CD4-positive, alpha-beta memory T cell (primary cell): ENCODE results near the gene PTPN1. TPM values are rescaled to one million over a fixed set of nuclear protein-coding genes. Genes with fewer than 3 reads are reported as not detected.

Experiments
- CTCF ChIA-PET: fragments of 350-600 bp; sonication (Branson Sonifier 250); formaldehyde crosslinking; loops from one replicate; lab custom pipeline; 2021; ENCODE audit warnings: inconsistent platforms; ENCODE audit not compliant: partially characterized antibody; lab: Charles Lee
- POLR2A ChIA-PET: fragments of 350-600 bp; sonication (Branson Sonifier 250); formaldehyde crosslinking; loops from one replicate; lab custom pipeline; 2021; ENCODE audit not compliant: partially characterized antibody; lab: Charles Lee
- DNase-seq, 5 donors: peaks; one replicate each; pipeline versions ENCODE4 v3.0.0 to v3.0.0-alpha.2; 2020 to 2022; ENCODE audit warnings: mixed read lengths in 1 of 5
- H3K27ac ChIP-seq: one replicate; pipeline ENCODE4 v1.7.0; 2013; ENCODE audit warnings: low read depth, low read length
- H3K27me3 ChIP-seq: 2 replicates; pipeline ENCODE4 v1.7.0; 2013; ENCODE audit warnings: mild to moderate bottlenecking, low read length, moderate library complexity; ENCODE audit not compliant: insufficient read depth
- H3K36me3 ChIP-seq: 2 replicates; pipeline ENCODE4 v1.7.0; 2013; ENCODE audit warnings: mild to moderate bottlenecking, low read length, moderate library complexity; ENCODE audit not compliant: insufficient read depth
- H3K4me1 ChIP-seq: 2 replicates; pipeline ENCODE4 v1.7.0; 2013; ENCODE audit warnings: mild to moderate bottlenecking, low read length, moderate library complexity; ENCODE audit not compliant: insufficient read depth
- H3K4me3 ChIP-seq, 2 donors: one replicate each; pipeline ENCODE4 v1.7.0; 2013; ENCODE audit warnings: low read length in 2 of 2, mild to moderate bottlenecking in 1 of 2
- H3K9me3 ChIP-seq, 2 donors: one replicate each; pipeline ENCODE4 v1.7.0; 2013; ENCODE audit warnings: low read length in 2 of 2, control low read depth in 1 of 2; ENCODE audit not compliant: control insufficient read depth in 1 of 2
- H3K27ac Mint-ChIP-seq, 7 donors: one replicate each; pipeline ENCODE4 v1.8.0; 2020 to 2021; ENCODE audit warnings: mixed read lengths in 7 of 7, mild to moderate bottlenecking in 6 of 7, inconsistent platforms in 3 of 7, moderate library complexity in 3 of 7
- H3K27me3 Mint-ChIP-seq, 2 donors: one replicate each; pipeline ENCODE4 v1.8.0; 2020 to 2021; ENCODE audit warnings: mixed read lengths in 2 of 2
- H3K36me3 Mint-ChIP-seq, 2 donors: one replicate each; pipeline ENCODE4 v1.8.0; 2020 to 2021; ENCODE audit warnings: mixed read lengths in 2 of 2, inconsistent platforms in 1 of 2, mild to moderate bottlenecking in 1 of 2
- H3K4me1 Mint-ChIP-seq, 4 donors: one replicate each; pipeline ENCODE4 v1.8.0; 2020 to 2021; ENCODE audit warnings: mixed read lengths in 4 of 4, mild to moderate bottlenecking in 1 of 4
- H3K4me3 Mint-ChIP-seq, 8 donors: one replicate each; pipeline ENCODE4 v1.8.0; 2020 to 2021; ENCODE audit warnings: mixed read lengths in 8 of 8, mild to moderate bottlenecking in 7 of 8, moderate library complexity in 6 of 8, inconsistent platforms in 3 of 8
- H3K9me3 Mint-ChIP-seq, 8 donors: one replicate each; pipeline ENCODE4 v1.8.0; 2020 to 2021; ENCODE audit warnings: mixed read lengths in 8 of 8, mild to moderate bottlenecking in 5 of 8, inconsistent platforms in 3 of 8, moderate library complexity in 1 of 8
- intact Hi-C: fragments of 100-400 bp; cut with micrococcal nuclease; formaldehyde crosslinking; loops from one replicate; pipeline ENCODE4 v1.15.1; 2023
- polyA plus RNA-seq, 2 donors: library from polyadenylated mRNA; unstranded; fragments of 300-500 nt; fragmentation: Illumina TruSeq; gene quantifications; one replicate each; pipeline ENCODE4 v1.2.3, GENCODE V29; 2021
- total RNA-seq, 2 experiments: library from RNA; stranded (reverse); gene quantifications; one replicate each; pipeline ENCODE4 v1.2.3, GENCODE V29; 2021

PTPN1 gene
- total and polyA plus RNA-seq, 4 experiments from 2014 or later, result 21.0 to 61.5 (median 50.3) TPM

- Mint-ChIP-seq H3K4me3 (no peak overlapping the region), H3K9me3 (no peaks in the 10 kb centered on the region), H3K27me3 (no peaks in the 10 kb centered on the region), H3K27ac (no peak overlapping the region), H3K36me3 (peaks cover 0 to 10% of the 10 kb centered on the region in 2 donors), H3K4me1 (peaks cover 34 to 36% (median 35%) of the 10 kb centered on the region in 4 donors)
- no peaks in the 10 kb centered on the region for H3K27me3 ChIP-seq
- peaks cover 96% of the 10 kb centered on the region for H3K4me1 ChIP-seq
- H3K9me3 ChIP-seq, result no peaks in the 10 kb centered on the region
- ChIA-PET CTCF (no interaction called here), POLR2A (interaction anchor here (1.2 to 2.7 kb wide), 2 partner anchors 9 to 23 kb away, joined by 3 to 10 read pairs; no protein-coding TSS in a partner anchor)
- no peak overlapping the region for H3K4me3 ChIP-seq
- DNase-seq, result no peak
- H3K36me3 ChIP-seq, result peaks cover 7% of the 10 kb centered on the region
- intact Hi-C loops, result loop anchor here (2.0 kb wide), 1 partner anchor 15 kb away; no protein-coding TSS in a partner anchor
- no peak overlapping the region for H3K27ac ChIP-seq
Measured at GRCh38 chr20:50528129-50528528, 17.9 kb downstream of the PTPN1 start.

GRCh38 chr20:50528804-50529351, 18.7 kb downstream of the PTPN1 start:
- H3K36me3 ChIP-seq, result peaks cover 7% of the 10 kb centered on the region
- ChIA-PET CTCF (interaction anchor here (1.0 kb wide), 1 partner anchor 9 kb away, joined by 3 read pairs; no protein-coding TSS in a partner anchor), POLR2A (interaction anchor here (1.2 to 2.7 kb wide), 3 partner anchors 9 to 22 kb away, joined by 3 to 10 read pairs (median 5); partner anchors contain the start of gene PTPN1)
- Mint-ChIP-seq H3K36me3 (peaks cover 0 to 8% of the 10 kb centered on the region in 2 donors), H3K27me3 (no peaks in the 10 kb centered on the region), H3K4me1 (peaks cover 32 to 36% (median 34%) of the 10 kb centered on the region in 4 donors), H3K4me3 (peak overlapping the region in 6 of 8 donors; percentile 8 to 66 (median 22)), H3K9me3 (no peaks in the 10 kb centered on the region), H3K27ac (peak overlapping the region in 2 of 7 donors; percentile 5 to 58)
- intact Hi-C loops, result loop anchor here (2.0 kb wide), 1 partner anchor 16 kb away; no protein-coding TSS in a partner anchor
- peaks cover 95% of the 10 kb centered on the region for H3K4me1 ChIP-seq
- DNase-seq, result no peak
- H3K9me3 ChIP-seq, result no peaks in the 10 kb centered on the region
- H3K4me3 ChIP-seq, result no peak overlapping the region
- no peaks in the 10 kb centered on the region for H3K27me3 ChIP-seq
- no peak overlapping the region for H3K27ac ChIP-seq

GRCh38 chr20:50532221-50532620, 22.0 kb downstream of the PTPN1 start:
- Histone ChIP-seq H3K36me3 (peaks cover 4% of the 10 kb centered on the region), H3K4me1 (peaks cover 87% of the 10 kb centered on the region), H3K4me3 (no peak overlapping the region), H3K27me3 (no peaks in the 10 kb centered on the region), H3K9me3 (no peaks in the 10 kb centered on the region), H3K27ac (no peak overlapping the region)
- no peaks in the 10 kb centered on the region for H3K9me3 Mint-ChIP-seq
- intact Hi-C loops, result no loop called here
- peaks cover 7 to 16% of the 10 kb centered on the region in 2 donors for H3K36me3 Mint-ChIP-seq
- H3K27ac Mint-ChIP-seq, result no peak overlapping the region
- H3K4me1 Mint-ChIP-seq, result peaks cover 46 to 57% (median 52%) of the 10 kb centered on the region in 4 donors
- peak overlapping the region in 2 of 8 donors; percentile 8 to 12 for H3K4me3 Mint-ChIP-seq
- no peak for DNase-seq
- ChIA-PET POLR2A (interaction anchor here (0.7 to 3.0 kb wide), 2 partner anchors 21 to 379 kb away, joined by 3 to 10 read pairs; partner anchors contain the start of gene PEDS1), CTCF (interaction anchor here (0.5 to 1.4 kb wide), 3 partner anchors 9 to 714 kb away, joined by 3 read pairs; no protein-coding TSS in a partner anchor)
- H3K27me3 Mint-ChIP-seq, result no peaks in the 10 kb centered on the region

GRCh38 chr20:50533061-50533460, 22.9 kb downstream of the PTPN1 start:
- Histone ChIP-seq H3K4me3 (no peak overlapping the region), H3K4me1 (peaks cover 87% of the 10 kb centered on the region), H3K27ac (no peak overlapping the region), H3K36me3 (peaks cover 2% of the 10 kb centered on the region), H3K27me3 (no peaks in the 10 kb centered on the region), H3K9me3 (no peaks in the 10 kb centered on the region)
- peak overlapping the region in 2 of 7 donors; percentile 29 to 34 for H3K27ac Mint-ChIP-seq
- CTCF ChIA-PET, result no interaction called here
- intact Hi-C loops, result no loop called here
- POLR2A ChIA-PET, result interaction anchor here (0.7 to 3.0 kb wide), 3 partner anchors 15 to 380 kb away, joined by 3 to 10 read pairs (median 3); partner anchors contain the start of gene PEDS1
- peaks cover 7 to 17% of the 10 kb centered on the region in 2 donors for H3K36me3 Mint-ChIP-seq
- H3K27me3 Mint-ChIP-seq, result no peaks in the 10 kb centered on the region
- no peaks in the 10 kb centered on the region for H3K9me3 Mint-ChIP-seq
- H3K4me1 Mint-ChIP-seq, result peaks cover 54 to 66% (median 60%) of the 10 kb centered on the region in 4 donors
- peak overlapping the region in 1 of 8 donors; percentile 7 for H3K4me3 Mint-ChIP-seq
- DNase-seq, result no peak

GRCh38 chr20:50533464-50533863, 23.3 kb downstream of the PTPN1 start:
- H3K4me1 ChIP-seq, result peaks cover 87% of the 10 kb centered on the region
- H3K36me3 Mint-ChIP-seq, result peaks cover 7 to 17% of the 10 kb centered on the region in 2 donors
- POLR2A ChIA-PET, result interaction anchor here (0.9 to 3.0 kb wide), 2 partner anchors 16 to 22 kb away, joined by 3 to 10 read pairs; no protein-coding TSS in a partner anchor
- no peak overlapping the region for H3K4me3 ChIP-seq
- peak overlapping the region in 4 of 7 donors; percentile 29 to 75 (median 38) for H3K27ac Mint-ChIP-seq
- H3K27me3 ChIP-seq, result no peaks in the 10 kb centered on the region
- no peaks in the 10 kb centered on the region for H3K9me3 Mint-ChIP-seq
- intact Hi-C loops, result no loop called here
- CTCF ChIA-PET, result no interaction called here
- no peak for DNase-seq
- peak overlapping the region in 1 of 8 donors; percentile 23 for H3K4me3 Mint-ChIP-seq
- H3K4me1 Mint-ChIP-seq, result peaks cover 58 to 70% (median 64%) of the 10 kb centered on the region in 4 donors
- no peaks in the 10 kb centered on the region for H3K36me3 ChIP-seq
- H3K27me3 Mint-ChIP-seq, result no peaks in the 10 kb centered on the region
- no peaks in the 10 kb centered on the region for H3K9me3 ChIP-seq
- H3K27ac ChIP-seq, result no peak overlapping the region

- Mint-ChIP-seq H3K27me3 (no peaks in the 10 kb centered on the region), H3K4me1 (peaks cover 53 to 81% (median 66%) of the 10 kb centered on the region in 4 donors), H3K27ac (peak overlapping the region in 1 of 7 donors; percentile 54), H3K4me3 (no peak overlapping the region), H3K9me3 (no peaks in the 10 kb centered on the region), H3K36me3 (peaks cover 7 to 19% of the 10 kb centered on the region in 2 donors)
- intact Hi-C loops, result no loop called here
- Histone ChIP-seq H3K4me1 (peaks cover 87% of the 10 kb centered on the region), H3K27me3 (no peaks in the 10 kb centered on the region), H3K27ac (no peak overlapping the region), H3K9me3 (no peaks in the 10 kb centered on the region), H3K36me3 (no peaks in the 10 kb centered on the region), H3K4me3 (no peak overlapping the region)
- CTCF ChIA-PET, result no interaction called here
- DNase-seq, result no peak
- POLR2A ChIA-PET, result interaction anchor here (3.0 kb wide), 1 partner anchor 23 kb away, joined by 10 read pairs; no protein-coding TSS in a partner anchor
Measured at GRCh38 chr20:50534567-50534966, 24.4 kb downstream of the PTPN1 start.

- peak overlapping the region in 3 of 8 donors; percentile 9 to 53 (median 17) for H3K4me3 Mint-ChIP-seq
- Histone ChIP-seq H3K36me3 (no peaks in the 10 kb centered on the region), H3K4me1 (peaks cover 85% of the 10 kb centered on the region), H3K27me3 (no peaks in the 10 kb centered on the region), H3K27ac (no peak overlapping the region), H3K4me3 (no peak overlapping the region), H3K9me3 (no peaks in the 10 kb centered on the region)
- H3K27me3 Mint-ChIP-seq, result no peaks in the 10 kb centered on the region
- H3K4me1 Mint-ChIP-seq, result peaks cover 53 to 83% (median 67%) of the 10 kb centered on the region in 4 donors
- ChIA-PET POLR2A (interaction anchor here (0.9 to 1.9 kb wide), 2 partner anchors 11 to 25 kb away, joined by 3 to 5 read pairs; partner anchors contain the start of gene PTPN1), CTCF (interaction anchor here (1.8 kb wide), 1 partner anchor 25 kb away, joined by 6 read pairs; the partner anchor contains the start of gene PTPN1)
- no peaks in the 10 kb centered on the region for H3K9me3 Mint-ChIP-seq
- H3K27ac Mint-ChIP-seq, result peak overlapping the region in 1 of 7 donors; percentile 54
- peaks cover 7 to 19% of the 10 kb centered on the region in 2 donors for H3K36me3 Mint-ChIP-seq
- DNase-seq, result no peak
- intact Hi-C loops, result no loop called here
Measured at GRCh38 chr20:50535162-50535561, 25.0 kb downstream of the PTPN1 start.
